Progenitor cell of endocrine pancreas (in vitro differentiated cells): ENCODE data around the gene SLC13A5. TPM values are rescaled to one million over a fixed set of nuclear protein-coding genes. Genes with fewer than 3 reads are reported as not detected.

Experiments
- DNase-seq: peaks from one replicate; pipeline ENCODE4 v3.0.0; 2021; ENCODE audit warnings: low spot score; ENCODE audit not compliant: unreplicated experiment
- H3K27ac Mint-ChIP-seq: 2 replicates; pipeline ENCODE4 v1.8.0; 2021; ENCODE audit warnings: mild to moderate bottlenecking, moderate library complexity, mixed read lengths
- H3K27me3 Mint-ChIP-seq: 2 replicates; pipeline ENCODE4 v1.8.0; 2021; ENCODE audit warnings: mixed read lengths
- H3K36me3 Mint-ChIP-seq: 2 replicates; pipeline ENCODE4 v1.8.0; 2022; ENCODE audit warnings: mixed read lengths; ENCODE audit not compliant: insufficient read depth
- H3K4me1 Mint-ChIP-seq: 2 replicates; pipeline ENCODE4 v1.8.0; 2021; ENCODE audit warnings: low read depth, mixed read lengths
- H3K4me3 Mint-ChIP-seq: 2 replicates; pipeline ENCODE4 v1.8.0; 2021; ENCODE audit warnings: low read depth, mild to moderate bottlenecking, moderate library complexity, mixed read lengths
- H3K9me3 Mint-ChIP-seq: 2 replicates; pipeline ENCODE4 v1.8.0; 2021; ENCODE audit warnings: low read depth, mixed read lengths
- total RNA-seq: library from RNA; stranded (reverse); gene quantifications from 2 replicates; pipeline ENCODE4 v1.2.1, GENCODE V29; 2021
- TF ChIP-seq, protein P1 (sequence below): fragments of 200-600 bp; sonication (generic); IDR thresholded peaks from one replicate; pipeline ENCODE4 v1.5.0; 2021; ENCODE audit warnings: antibody characterized with exemption, mild to moderate bottlenecking; ENCODE audit not compliant: unreplicated experiment

The SLC13A5 gene
- total RNA-seq, 1 donor from 2014 or later = 0.93 TPM

DNA sequence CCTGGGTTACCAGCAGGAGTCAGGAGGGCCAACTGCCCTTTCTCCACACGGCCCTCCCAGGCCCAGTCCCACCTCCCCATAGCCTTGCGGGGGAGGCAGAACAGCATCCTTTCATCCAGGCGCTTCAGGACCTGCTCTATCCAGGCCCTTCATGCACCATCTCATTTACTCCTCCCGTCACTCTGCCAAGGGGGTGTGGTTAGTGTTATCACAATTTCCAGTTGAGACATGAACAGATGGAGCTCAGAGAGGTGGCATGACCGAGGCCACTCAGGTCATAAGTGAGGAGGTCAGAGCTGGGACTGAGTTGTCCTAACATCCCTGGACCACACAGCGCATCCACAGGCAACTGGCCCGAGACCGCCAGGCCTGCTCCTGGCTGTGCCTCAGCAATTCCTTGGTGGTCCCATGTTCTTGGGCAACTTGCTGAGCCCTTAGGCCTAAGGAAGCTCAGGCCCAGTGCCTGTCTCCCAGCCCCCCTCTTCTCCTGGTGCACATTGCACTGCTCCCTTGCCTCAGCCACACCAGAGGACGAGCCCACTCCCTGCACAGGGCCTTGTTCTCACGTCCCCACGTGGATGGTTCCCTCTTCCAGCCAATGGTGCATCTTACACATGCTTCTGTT is 37.9 kb downstream of the SLC13A5 start:
- peaks cover 3% of the 10 kb centered on the region for H3K4me1 Mint-ChIP-seq
- TF ChIP-seq, protein P1, sequence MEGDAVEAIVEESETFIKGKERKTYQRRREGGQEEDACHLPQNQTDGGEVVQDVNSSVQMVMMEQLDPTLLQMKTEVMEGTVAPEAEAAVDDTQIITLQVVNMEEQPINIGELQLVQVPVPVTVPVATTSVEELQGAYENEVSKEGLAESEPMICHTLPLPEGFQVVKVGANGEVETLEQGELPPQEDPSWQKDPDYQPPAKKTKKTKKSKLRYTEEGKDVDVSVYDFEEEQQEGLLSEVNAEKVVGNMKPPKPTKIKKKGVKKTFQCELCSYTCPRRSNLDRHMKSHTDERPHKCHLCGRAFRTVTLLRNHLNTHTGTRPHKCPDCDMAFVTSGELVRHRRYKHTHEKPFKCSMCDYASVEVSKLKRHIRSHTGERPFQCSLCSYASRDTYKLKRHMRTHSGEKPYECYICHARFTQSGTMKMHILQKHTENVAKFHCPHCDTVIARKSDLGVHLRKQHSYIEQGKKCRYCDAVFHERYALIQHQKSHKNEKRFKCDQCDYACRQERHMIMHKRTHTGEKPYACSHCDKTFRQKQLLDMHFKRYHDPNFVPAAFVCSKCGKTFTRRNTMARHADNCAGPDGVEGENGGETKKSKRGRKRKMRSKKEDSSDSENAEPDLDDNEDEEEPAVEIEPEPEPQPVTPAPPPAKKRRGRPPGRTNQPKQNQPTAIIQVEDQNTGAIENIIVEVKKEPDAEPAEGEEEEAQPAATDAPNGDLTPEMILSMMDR = no peak
- DNase-seq = no peak
- H3K9me3 Mint-ChIP-seq = no peaks in the 10 kb centered on the region
- H3K4me3 Mint-ChIP-seq = no peak overlapping the region
- peaks cover 12% of the 10 kb centered on the region for H3K27me3 Mint-ChIP-seq
- no peaks in the 10 kb centered on the region for H3K36me3 Mint-ChIP-seq
- H3K27ac Mint-ChIP-seq = no peak overlapping the region

DNA sequence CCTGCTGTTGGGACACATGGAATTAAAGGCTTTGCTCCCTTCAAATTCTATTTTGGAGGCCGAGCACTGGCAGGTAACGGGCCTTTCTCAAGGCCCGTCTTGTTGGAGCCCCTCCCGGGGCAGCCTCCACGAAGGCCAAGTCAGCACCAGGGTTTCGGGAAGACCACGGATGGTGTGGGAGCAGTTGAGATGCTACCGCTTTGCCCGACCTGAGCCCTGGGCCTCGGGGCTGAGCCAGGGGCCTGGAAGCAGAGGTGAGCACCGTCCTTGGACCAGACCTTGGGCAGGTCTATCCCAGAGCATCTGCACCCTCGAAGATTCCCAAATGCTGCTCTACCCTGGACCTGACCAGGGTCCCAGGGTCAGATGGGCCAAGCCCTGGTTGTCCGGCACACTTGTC is 38.6 kb downstream of the SLC13A5 start:
- DNase-seq = no peak
- no peaks in the 10 kb centered on the region for H3K9me3 Mint-ChIP-seq
- H3K36me3 Mint-ChIP-seq = no peaks in the 10 kb centered on the region
- H3K4me1 Mint-ChIP-seq = peaks cover 3% of the 10 kb centered on the region
- H3K27me3 Mint-ChIP-seq = peaks cover 9% of the 10 kb centered on the region
- no peak overlapping the region for H3K4me3 Mint-ChIP-seq
- TF ChIP-seq, protein P1 = no peak
- H3K27ac Mint-ChIP-seq = no peak overlapping the region

DNA sequence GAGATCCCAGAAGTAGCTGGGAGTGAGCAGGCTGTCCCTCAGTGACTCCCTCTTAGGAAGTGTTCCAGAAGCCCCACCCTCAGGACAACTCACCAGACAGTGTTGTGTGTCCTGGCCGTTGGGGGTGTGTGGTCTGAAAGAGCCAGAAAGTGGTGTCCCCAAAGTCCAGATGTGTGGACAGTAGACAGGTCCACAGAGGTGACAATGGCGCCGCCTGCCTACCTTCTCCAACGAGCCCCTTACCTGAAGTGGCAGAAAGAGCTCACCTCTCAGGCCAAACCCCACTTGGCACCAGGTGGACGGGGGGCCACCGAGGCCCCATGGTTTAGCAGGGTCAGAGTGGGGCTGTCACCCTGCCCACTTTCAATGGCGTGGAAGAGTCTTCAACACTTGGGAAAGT is 41.7 kb downstream of the SLC13A5 start:
- no peak overlapping the region for H3K27ac Mint-ChIP-seq
- no peaks in the 10 kb centered on the region for H3K9me3 Mint-ChIP-seq
- DNase-seq = no peak
- H3K4me1 Mint-ChIP-seq = no peaks in the 10 kb centered on the region
- TF ChIP-seq, protein P1 = no peak
- H3K27me3 Mint-ChIP-seq = peaks cover 20% of the 10 kb centered on the region
- peaks cover 3% of the 10 kb centered on the region for H3K36me3 Mint-ChIP-seq
- no peak overlapping the region for H3K4me3 Mint-ChIP-seq

DNA sequence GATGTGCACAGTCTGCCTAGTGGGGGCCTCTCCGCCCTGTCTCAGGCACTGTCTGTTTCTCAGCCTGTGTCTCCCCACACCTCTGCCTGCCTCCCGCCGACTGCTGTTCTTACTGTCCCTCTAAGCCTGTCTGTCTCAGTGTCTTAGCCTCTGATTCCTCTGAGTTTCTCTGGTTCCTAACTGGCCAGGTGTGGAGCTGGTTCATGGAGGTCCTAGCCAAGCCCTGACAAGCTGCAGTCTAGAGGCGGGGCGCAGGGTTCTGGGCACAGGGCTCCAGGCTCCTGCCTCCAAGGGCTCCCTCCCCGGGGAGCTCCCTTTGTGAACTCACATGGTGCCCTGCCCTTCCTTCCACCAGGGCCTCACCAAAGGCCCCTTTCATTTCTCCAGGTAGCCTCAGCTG is 42.2 kb downstream of the SLC13A5 start:
- H3K4me3 Mint-ChIP-seq = no peak overlapping the region
- DNase-seq = no peak
- H3K27me3 Mint-ChIP-seq = peaks cover 18% of the 10 kb centered on the region
- TF ChIP-seq, protein P1 = no peak
- no peaks in the 10 kb centered on the region for H3K9me3 Mint-ChIP-seq
- H3K36me3 Mint-ChIP-seq = peaks cover 3% of the 10 kb centered on the region
- H3K27ac Mint-ChIP-seq = no peak overlapping the region
- no peaks in the 10 kb centered on the region for H3K4me1 Mint-ChIP-seq

DNA sequence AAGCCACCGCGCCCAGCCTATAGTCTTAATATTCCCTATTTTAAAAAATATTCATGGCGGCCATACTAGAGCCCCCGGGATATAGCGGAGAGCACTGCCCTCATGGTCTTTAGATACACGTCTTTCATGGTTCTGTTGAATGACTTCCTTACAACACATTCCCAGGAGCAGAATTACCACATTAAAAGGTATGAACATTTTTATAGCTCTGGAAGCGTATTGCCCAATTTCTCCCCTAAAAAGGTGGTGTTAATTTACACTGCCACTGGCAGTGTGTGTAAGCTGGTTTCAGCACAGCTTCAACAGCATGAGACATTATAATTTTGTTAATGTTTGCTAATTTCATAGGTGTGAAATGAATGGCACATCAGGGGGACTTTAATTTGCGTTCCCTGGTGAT is 42.6 kb downstream of the SLC13A5 start:
- H3K27ac Mint-ChIP-seq = no peak overlapping the region
- peaks cover 3% of the 10 kb centered on the region for H3K36me3 Mint-ChIP-seq
- no peaks in the 10 kb centered on the region for H3K9me3 Mint-ChIP-seq

More for the DNA sequence above, 42.6 kb downstream of the SLC13A5 start:
- H3K4me3 Mint-ChIP-seq = no peak overlapping the region
- TF ChIP-seq, protein P1 = no peak
- no peak for DNase-seq
- H3K27me3 Mint-ChIP-seq = peaks cover 18% of the 10 kb centered on the region
- no peaks in the 10 kb centered on the region for H3K4me1 Mint-ChIP-seq
